OCI-LY3 (cell line): Measurements from ENCODE around the gene ACLY.
A peak's percentile ranks its signal among the peaks of the same experiment; 100 is the strongest.

ENCODE experiments used
- H2AFZ ChIP-seq: fragments of 200-600, 300-600 bp; shearing (Covaris generic); 2 replicates; pipeline ENCODE4 v1.6.0; 2014; ENCODE audit warnings: antibody characterized with exemption, low read depth, low read length
- H3K27ac ChIP-seq: fragments of 200-600, 300-600 bp; sonication (generic); 2 replicates; pipeline ENCODE4 v1.5.1; 2014; ENCODE audit warnings: mild to moderate bottlenecking, low read length, moderate library complexity, mixed read lengths
- H3K27me3 ChIP-seq: fragments of 200-600, 300-600 bp; sonication (generic); 2 replicates; pipeline ENCODE4 v1.6.1; 2014; ENCODE audit warnings: low read depth, low read length, mixed read lengths
- H3K36me3 ChIP-seq: fragments of 200-600, 300-600 bp; sonication (generic); replicated peaks from 2 replicates; pipeline ENCODE3; 2014; ENCODE audit warnings: low read depth, low read length, mixed read lengths
- H3K4me1 ChIP-seq: fragments of 300-600, 200-600 bp; sonication (generic); 2 replicates; pipeline ENCODE4 v1.6.1; 2014; ENCODE audit warnings: low read length, mixed read lengths
- H3K4me2 ChIP-seq: fragments of 200-600, 300-600 bp; sonication (generic); 2 replicates; pipeline ENCODE4 v1.6.1; 2014; ENCODE audit warnings: low read length, mixed read lengths
- H3K4me3 ChIP-seq: fragments of 300-600, 200-600 bp; sonication (generic); 2 replicates; pipeline ENCODE4 v1.5.1; 2014; ENCODE audit warnings: antibody characterized with exemption, mild to moderate bottlenecking, low read length, moderate library complexity
- H3K79me2 ChIP-seq: fragments of 300-600, 200-600 bp; shearing (Covaris generic); 2 replicates; pipeline ENCODE4 v1.6.1; 2014; ENCODE audit warnings: mild to moderate bottlenecking, low read length, mixed read lengths
- H3K9ac ChIP-seq: fragments of 300-600, 200-600 bp; shearing (Covaris generic); 2 replicates; pipeline ENCODE4 v1.6.0; 2014; ENCODE audit warnings: mild to moderate bottlenecking, low read length, moderate library complexity
- H3K9me3 ChIP-seq: fragments of 200-600, 300-600 bp; shearing (Covaris generic); 2 replicates; pipeline ENCODE4 v1.6.1; 2014; ENCODE audit warnings: low read length, mixed read lengths; ENCODE audit not compliant: insufficient read depth
- H4K20me1 ChIP-seq: fragments of 200-600, 300-600 bp; sonication (generic); 2 replicates; pipeline ENCODE4 v1.6.1; 2016; ENCODE audit warnings: low read length, mixed read lengths; ENCODE audit not compliant: insufficient read depth
- CTCF ChIP-seq: fragments of 200-600, 300-600 bp; sonication (generic); IDR thresholded peaks from 2 replicates; pipeline ENCODE4 v1.5.1; 2014; ENCODE audit warnings: antibody characterized with exemption, low read length, low read depth
- EZH2phosphoT487 ChIP-seq: fragments of 200-600 bp; shearing (Covaris generic); IDR thresholded peaks from 2 replicates; pipeline ENCODE4 v1.6.1; 2018; ENCODE audit warnings: antibody characterized with exemption, mixed run types, low read depth

ACLY gene

DNA sequence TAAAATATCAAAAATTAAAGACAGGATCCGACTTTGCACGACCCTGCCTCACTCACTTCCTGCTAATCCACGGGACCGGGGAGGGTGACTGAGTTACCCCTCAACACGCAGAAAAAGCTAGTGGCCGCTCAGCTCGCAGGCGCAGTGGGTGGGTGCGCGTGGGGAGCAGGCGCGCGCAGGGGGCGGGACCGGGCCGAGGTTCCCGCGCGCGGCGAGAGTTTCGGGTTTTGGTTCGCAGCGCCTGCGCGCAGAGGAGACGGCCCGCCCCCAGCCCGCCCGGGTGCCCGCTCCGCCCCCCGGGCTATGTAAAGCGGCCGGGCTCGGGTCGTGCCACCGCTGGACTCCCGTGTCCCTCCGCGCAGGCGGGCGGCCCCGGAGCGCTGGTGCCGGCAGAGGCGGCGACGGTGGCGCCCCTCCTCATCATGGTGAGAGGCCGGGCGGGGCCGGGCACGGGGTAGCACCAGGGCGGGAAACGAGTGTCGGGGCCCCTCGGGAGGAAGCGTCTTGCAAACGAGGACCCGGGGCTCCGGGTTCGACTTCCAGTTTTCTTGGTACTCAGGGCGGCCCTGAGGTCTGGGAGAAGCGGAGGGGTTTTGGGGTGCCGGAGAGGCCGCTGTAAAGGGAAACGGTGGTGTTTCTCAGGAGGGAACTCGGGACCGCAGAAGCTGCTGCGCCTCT is 47.9 kb upstream of the ACLY start, which contains the start of gene CNP:
TSS of gene CNP (plus strand) at position 333 of the 678 bp plus-strand sequence. CDS start at position 423, 90 bp downstream.
- Histone ChIP-seq H3K4me3 (peak within 1 kb of the TSS; percentile 96), H3K36me3 (peaks cover 30% of the 10 kb centered on the region), H3K4me2 (peak within 1 kb of the TSS; percentile 90), H3K79me2 (peaks cover 50% of the 10 kb centered on the region), H4K20me1 (peaks cover 25% of the 10 kb centered on the region), H3K27me3 (0 out of 2 replicates have a peak, but pooled peaks cover 3% of the 10 kb centered on the region), H2AFZ (peak within 1 kb of the TSS; percentile 61), H3K27ac (peak within 1 kb of the TSS; percentile 77), H3K9me3 (no peaks in the 10 kb centered on the region), H3K9ac (peak within 1 kb of the TSS; percentile 91), H3K4me1 (peaks cover 28% of the 10 kb centered on the region)
- TF ChIP-seq EZH2phosphoT487, result no peak
- TF ChIP-seq CTCF, result no peak

GRCh38 chr17:41965694-41966462 is 47.1 kb upstream of the ACLY start:
- TF ChIP-seq EZH2phosphoT487, result no peak
- TF ChIP-seq CTCF, result no peak
- H3K27ac ChIP-seq, result peak overlapping the region; percentile 53

GRCh38 chr17:41962768-41963434 is 44.1 kb upstream of the ACLY start:
- Histone ChIP-seq H3K27ac (no peak overlapping the region), H3K27me3 (0 out of 2 replicates have a peak, but pooled peaks cover 7% of the 10 kb centered on the region), H4K20me1 (peaks cover 5% of the 10 kb centered on the region), H3K36me3 (peaks cover 3% of the 10 kb centered on the region), H3K9me3 (no peaks in the 10 kb centered on the region), H3K4me3 (no peak overlapping the region), H3K79me2 (peaks cover 13% of the 10 kb centered on the region), H2AFZ (peak overlapping the region; percentile 51; the same call in 1 of the 2 replicates), H3K9ac (peak overlapping the region; percentile 9; the same call in 1 of the 2 replicates), H3K4me1 (peaks cover 22% of the 10 kb centered on the region), H3K4me2 (peak overlapping the region; percentile 50)
- peak; percentile 97 for TF ChIP-seq CTCF
- no peak for TF ChIP-seq EZH2phosphoT487

More at GRCh38 chr17:41965694-41966462, 47.1 kb upstream of the ACLY start:
- Histone ChIP-seq H3K79me2 (peaks cover 43% of the 10 kb centered on the region), H3K4me1 (peaks cover 25% of the 10 kb centered on the region), H3K36me3 (peaks cover 26% of the 10 kb centered on the region), H4K20me1 (peaks cover 21% of the 10 kb centered on the region), H3K4me3 (peak overlapping the region; percentile 96), H3K9ac (peak overlapping the region; percentile 85), H3K9me3 (no peaks in the 10 kb centered on the region), H3K4me2 (peak overlapping the region; percentile 90), H2AFZ (peak overlapping the region; percentile 61), H3K27me3 (0 out of 2 replicates have a peak, but pooled peaks cover 7% of the 10 kb centered on the region)

GRCh38 chr17:41962111-41962510 is 43.4 kb upstream of the ACLY start:
- Histone ChIP-seq H3K4me1 (peaks cover 16% of the 10 kb centered on the region), H3K9ac (no peak overlapping the region), H3K27ac (no peak overlapping the region), H2AFZ (no peak overlapping the region), H3K27me3 (0 out of 2 replicates have a peak, but pooled peaks cover 7% of the 10 kb centered on the region), H3K36me3 (no peaks in the 10 kb centered on the region), H3K4me2 (no peak overlapping the region), H4K20me1 (no peaks in the 10 kb centered on the region), H3K79me2 (peaks cover 5% of the 10 kb centered on the region), H3K4me3 (no peak overlapping the region), H3K9me3 (no peaks in the 10 kb centered on the region)
- TF ChIP-seq CTCF, result no peak
- TF ChIP-seq EZH2phosphoT487, result no peak
